LNCaP clone FGC (cell line): Measurements from ENCODE around the gene PRKAG2.

Experiments
- DNase-seq: peaks from one replicate; pipeline ENCODE4 v3.0.0-alpha.2; 2011; ENCODE audit warnings: low read depth
- H3K4me3 ChIP-seq: 2 replicates; pipeline ENCODE4 v1.5.1; 2011; ENCODE audit warnings: mild to moderate bottlenecking, low read depth, low read length, control low read depth
- TF ChIP-seq, protein P1 (sequence below): IDR thresholded peaks from 2 replicates; pipeline ENCODE4 v1.5.1; 2012; ENCODE audit warnings: mild to moderate bottlenecking; ENCODE audit not compliant: control insufficient read depth, insufficient read depth; ENCODE audit errors: extremely low read depth

Gene PRKAG2

DNA sequence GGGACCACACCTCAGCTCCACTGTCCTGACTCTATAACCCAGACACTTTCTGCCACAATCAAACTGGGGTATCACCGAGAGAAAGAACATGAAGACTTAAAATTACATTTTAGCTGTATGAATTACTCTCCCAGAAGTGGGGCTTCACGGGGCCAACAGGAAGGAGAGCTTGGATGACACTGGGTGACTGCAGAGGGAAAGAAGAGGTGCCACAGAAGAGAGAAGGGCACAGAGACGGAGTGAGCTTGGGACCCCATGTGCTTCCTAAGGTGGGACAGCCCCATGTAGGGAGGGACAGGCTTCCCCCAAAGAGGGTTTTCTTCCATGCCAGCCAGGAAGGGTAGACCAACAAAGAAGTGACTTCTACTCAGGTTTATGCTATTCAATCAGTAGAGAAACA lies 195.2 kb downstream of the PRKAG2 start:
- DNase-seq, result no peak

DNA sequence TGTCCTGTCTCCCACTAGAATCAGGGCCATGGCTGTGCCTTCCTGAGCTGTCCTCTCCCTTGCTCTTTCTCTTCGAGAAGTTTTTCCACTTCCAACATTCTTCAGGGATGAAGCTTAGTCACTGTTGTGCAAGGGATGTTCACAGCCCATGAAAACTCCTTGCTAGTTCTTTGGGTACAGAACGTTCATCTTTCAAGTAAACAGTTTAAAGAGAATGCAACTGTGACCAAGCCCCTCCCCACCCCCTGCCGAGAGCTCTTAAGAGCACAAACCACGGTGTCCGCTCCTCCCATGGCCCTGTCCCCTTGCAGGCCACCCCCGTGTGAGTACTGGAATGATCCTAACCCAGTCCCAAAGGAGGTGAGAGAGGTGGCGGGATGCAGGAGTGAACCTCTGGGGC lies 196.1 kb downstream of the PRKAG2 start:
- no peak overlapping the region for H3K4me3 ChIP-seq
- DNase-seq, result no peak
- TF ChIP-seq, protein P1, sequence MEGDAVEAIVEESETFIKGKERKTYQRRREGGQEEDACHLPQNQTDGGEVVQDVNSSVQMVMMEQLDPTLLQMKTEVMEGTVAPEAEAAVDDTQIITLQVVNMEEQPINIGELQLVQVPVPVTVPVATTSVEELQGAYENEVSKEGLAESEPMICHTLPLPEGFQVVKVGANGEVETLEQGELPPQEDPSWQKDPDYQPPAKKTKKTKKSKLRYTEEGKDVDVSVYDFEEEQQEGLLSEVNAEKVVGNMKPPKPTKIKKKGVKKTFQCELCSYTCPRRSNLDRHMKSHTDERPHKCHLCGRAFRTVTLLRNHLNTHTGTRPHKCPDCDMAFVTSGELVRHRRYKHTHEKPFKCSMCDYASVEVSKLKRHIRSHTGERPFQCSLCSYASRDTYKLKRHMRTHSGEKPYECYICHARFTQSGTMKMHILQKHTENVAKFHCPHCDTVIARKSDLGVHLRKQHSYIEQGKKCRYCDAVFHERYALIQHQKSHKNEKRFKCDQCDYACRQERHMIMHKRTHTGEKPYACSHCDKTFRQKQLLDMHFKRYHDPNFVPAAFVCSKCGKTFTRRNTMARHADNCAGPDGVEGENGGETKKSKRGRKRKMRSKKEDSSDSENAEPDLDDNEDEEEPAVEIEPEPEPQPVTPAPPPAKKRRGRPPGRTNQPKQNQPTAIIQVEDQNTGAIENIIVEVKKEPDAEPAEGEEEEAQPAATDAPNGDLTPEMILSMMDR, result no peak

More for the DNA sequence above, 195.2 kb downstream of the PRKAG2 start:
- TF ChIP-seq, protein P1, result no peak
- no peak overlapping the region for H3K4me3 ChIP-seq

DNA sequence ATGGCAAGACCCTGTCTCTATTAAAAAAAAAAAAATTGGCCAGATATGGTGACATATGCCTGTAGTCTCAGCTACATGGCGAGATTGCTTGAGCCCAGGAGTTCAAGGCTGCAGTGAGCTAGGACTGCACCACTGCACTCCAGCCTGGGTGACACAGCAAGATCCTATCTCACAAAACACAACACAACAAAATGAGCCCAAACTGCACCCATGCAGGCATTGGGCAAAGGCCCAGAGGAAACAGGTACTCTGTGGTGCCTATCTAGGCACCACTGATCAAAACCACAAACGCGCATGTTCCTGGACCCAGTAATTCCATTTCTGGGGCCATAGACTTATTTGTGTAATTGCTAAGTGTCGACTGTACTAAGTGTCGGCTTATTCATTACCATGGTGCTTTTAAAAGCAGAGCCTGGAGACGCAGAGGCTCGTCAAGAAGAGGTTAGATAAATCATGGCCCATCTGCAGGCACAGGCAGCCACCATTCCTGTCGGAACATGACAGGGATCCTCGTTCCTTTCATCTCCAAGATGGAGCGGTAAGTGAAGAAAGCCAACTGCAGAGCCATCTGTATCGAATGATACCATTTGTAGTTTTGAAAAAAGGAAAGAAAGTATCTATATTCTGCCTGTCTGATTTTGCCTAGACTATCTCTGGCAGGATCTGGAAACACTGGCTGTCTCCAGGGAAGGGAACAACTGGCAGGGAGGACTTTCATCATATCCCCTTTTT lies 196.9 kb downstream of the PRKAG2 start:
- DNase-seq, result no peak
- TF ChIP-seq, protein P1, result no peak
- no peak overlapping the region for H3K4me3 ChIP-seq

DNA sequence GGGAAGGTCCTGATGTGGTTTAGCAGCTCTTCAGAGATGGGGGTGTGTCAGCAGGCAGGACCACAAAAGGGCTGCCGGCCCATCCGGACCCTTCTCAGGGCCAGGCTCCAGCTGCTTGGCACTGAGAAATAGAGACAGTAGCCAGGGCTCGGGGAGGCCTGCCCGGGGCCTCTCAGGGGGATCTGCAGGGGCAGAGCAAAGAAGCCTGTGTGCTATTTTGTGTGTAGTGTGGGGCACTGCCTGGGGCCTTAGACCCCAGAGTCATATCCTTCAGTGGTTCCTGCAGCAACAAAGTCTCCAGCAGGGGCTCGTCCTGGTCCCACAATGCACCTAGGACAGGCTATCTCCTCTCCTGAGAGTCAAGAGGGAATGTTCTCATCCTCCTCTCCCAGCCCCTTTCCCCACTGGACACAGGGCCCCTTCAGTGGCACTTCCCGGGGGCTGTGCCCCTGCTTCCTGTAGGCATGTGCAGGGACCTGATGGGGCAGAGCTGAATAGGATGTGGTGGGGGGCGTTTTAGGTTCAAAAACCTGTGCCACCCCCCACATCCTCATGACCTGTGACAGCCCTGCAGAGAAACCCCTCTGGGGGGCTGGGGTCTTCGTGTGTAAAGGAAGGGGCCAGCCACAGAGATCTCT lies 197.7 kb downstream of the PRKAG2 start:
- H3K4me3 ChIP-seq, result no peak overlapping the region
- no peak for DNase-seq
- TF ChIP-seq, protein P1, result no peak

DNA sequence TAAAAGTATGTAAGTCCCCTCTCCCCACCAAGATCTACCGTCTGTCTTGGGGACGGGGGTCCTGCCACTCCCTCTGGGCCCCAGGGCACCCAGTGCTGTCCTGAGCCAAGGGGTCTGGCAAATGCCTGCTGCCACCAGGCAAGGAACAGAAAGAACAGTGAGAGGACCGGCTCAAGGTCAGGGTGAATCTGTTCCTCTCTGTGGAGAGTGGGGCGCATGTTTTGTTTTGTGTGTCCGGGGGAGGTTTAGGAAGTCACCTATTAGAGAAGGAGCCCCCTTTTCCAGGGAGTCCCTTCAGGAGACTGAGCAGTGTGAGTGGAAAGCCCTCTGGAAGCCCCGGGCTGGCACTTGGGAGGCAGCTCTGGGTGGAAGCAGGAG lies 198.7 kb downstream of the PRKAG2 start:
- H3K4me3 ChIP-seq, result no peak overlapping the region
- TF ChIP-seq, protein P1, result no peak
- no peak for DNase-seq

DNA sequence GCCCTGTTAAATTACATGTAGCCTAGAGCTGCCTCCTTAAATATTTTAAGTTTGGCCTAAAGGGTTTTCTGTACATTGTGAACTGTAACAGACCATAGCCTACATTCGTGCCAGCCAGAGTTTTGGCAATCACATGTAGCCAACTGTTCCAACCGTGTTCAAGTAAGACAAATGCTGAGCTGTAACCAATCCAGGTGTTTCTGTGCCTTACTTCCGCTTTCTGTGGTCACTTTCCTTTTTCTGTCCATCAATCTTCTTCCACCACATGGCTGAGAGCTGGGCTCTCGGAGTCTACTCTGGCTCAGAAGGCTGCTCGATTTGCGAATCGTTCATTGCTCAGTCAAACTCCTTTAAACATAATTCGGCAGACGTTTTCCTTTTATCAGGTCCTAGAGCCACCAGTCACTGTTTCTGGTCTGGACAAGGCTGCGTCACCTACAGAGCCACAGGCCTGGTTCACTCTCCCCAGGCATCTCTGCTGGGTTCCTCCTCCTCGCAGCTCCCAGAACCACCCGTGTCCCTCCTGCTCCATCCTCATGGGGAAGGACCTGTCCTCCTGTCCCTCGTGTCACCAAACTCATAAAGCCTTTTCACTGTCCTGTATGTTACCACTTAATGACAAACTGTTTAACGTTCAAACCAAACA lies 199.2 kb downstream of the PRKAG2 start:
- no peak overlapping the region for H3K4me3 ChIP-seq
- TF ChIP-seq, protein P1, result no peak

More for the DNA sequence above, 199.2 kb downstream of the PRKAG2 start:
- no peak for DNase-seq
